ENCODE measurements around the gene MAP3K20.
"Not testable (repeated sequence)": the region's sequence is repeated elsewhere in the genome, so short reads cannot be mapped to it uniquely, and the experiment has no call there.

Gene MAP3K20

GRCh38 chr2:173075781-173076580, at the start of gene MAP3K20:
Gene MAP3K20 (plus strand): TSS chr2:173075846. CDS start chr2:173091032, 15,186 bp downstream.
- peak; percentile 51 for DNase-seq

- DNase-seq: no peak
These were observed 49.2 kb upstream of the MAP3K20 start for GRCh38 chr2:173026479-173026878.

GRCh38 chr2:173027181-173028128, 48.2 kb upstream of the MAP3K20 start:
- peak; percentile 55 for DNase-seq

GRCh38 chr2:173028141-173028540, 47.5 kb upstream of the MAP3K20 start:
- DNase-seq: no peak

GRCh38 chr2:173028671-173029070, 47.0 kb upstream of the MAP3K20 start:
- no peak for DNase-seq

- DNase-seq: no peak
These were observed 44.8 kb upstream of the MAP3K20 start for GRCh38 chr2:173030561-173031490.

- DNase-seq: no peak
These were observed 43.6 kb upstream of the MAP3K20 start for GRCh38 chr2:173032032-173032431.

- DNase-seq: no peak
These were observed 42.6 kb upstream of the MAP3K20 start for GRCh38 chr2:173033084-173033483.

GRCh38 chr2:173034143-173034542, 41.5 kb upstream of the MAP3K20 start:
- no peak for DNase-seq

GRCh38 chr2:173037245-173038120, 38.2 kb upstream of the MAP3K20 start:
- no peak for DNase-seq

- DNase-seq: not testable (repeated sequence)
These were observed 37.4 kb upstream of the MAP3K20 start for GRCh38 chr2:173038257-173038656.

- no peak for DNase-seq
These were observed 34.9 kb upstream of the MAP3K20 start for GRCh38 chr2:173040729-173041128.

- DNase-seq: no peak
These were observed 32.2 kb upstream of the MAP3K20 start for GRCh38 chr2:173043476-173043875.

- no peak for DNase-seq
These were observed 31.6 kb upstream of the MAP3K20 start for GRCh38 chr2:173043897-173044519.

- DNase-seq: no peak
These were observed 31.0 kb upstream of the MAP3K20 start for GRCh38 chr2:173044686-173045085.

- DNase-seq: no peak
These were observed 30.5 kb upstream of the MAP3K20 start for GRCh38 chr2:173045181-173045580.

GRCh38 chr2:173048522-173048896, 27.1 kb upstream of the MAP3K20 start:
- no peak for DNase-seq

- DNase-seq: no peak
These were observed 26.6 kb upstream of the MAP3K20 start for GRCh38 chr2:173048897-173049661.

- no peak for DNase-seq
These were observed 25.8 kb upstream of the MAP3K20 start for GRCh38 chr2:173049831-173050230.

- no peak for DNase-seq
These were observed 25.0 kb upstream of the MAP3K20 start for GRCh38 chr2:173050684-173051083.

Data from NCI-H526 treated with DMSO at 0.1 percent for 48 hours (cell line).